Measurements from ENCODE around the gene ASPSCR1.

DNA sequence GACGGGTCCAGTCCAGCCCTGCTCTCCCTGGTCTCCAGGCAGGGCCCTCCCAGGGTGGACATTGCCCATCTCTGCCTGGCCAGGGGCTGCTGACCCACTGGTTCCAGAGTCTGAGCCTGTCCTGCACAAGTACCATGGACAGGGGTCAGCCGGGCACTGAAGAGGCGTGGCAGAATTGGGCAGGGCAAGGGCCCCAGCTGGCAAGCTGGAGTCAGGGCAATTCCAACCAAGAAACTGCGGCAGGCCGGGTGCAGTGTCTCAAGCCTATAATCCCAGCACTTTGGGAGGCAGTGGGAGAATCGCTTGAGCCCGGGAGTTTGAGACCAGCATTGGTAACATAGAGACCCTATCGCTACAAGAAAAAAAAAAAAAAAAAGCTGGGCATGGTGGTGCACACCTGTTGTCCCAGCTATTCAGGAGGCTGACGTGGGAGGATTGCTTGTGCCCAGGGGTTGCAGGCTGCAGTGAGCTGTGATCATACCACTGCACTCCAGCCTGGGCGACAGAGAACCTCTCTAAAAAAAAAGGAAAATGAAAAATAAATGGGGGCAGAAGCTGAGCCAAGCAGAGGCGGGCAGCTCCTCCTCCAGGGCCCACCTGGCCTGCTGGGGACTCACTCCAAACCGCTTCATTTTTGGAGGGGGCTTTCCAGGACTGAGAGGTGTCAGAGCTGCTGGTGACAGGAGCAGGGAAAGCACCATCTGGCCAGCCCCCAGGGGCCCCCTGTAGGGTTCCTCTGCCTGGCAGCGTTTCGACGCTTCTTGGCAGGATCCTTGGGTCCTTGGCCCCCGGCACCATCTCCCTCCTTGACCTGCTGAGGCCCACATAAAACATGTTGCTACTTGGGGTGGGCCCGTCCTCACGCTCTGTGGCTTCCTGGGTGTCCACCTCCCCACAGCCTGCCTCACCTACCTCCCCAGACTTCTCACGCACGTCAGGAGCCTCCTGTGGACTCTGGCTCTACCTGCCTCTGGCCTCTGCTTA is 47.0 kb upstream of the ASPSCR1 start:
- TF ChIP-seq, protein P1, sequence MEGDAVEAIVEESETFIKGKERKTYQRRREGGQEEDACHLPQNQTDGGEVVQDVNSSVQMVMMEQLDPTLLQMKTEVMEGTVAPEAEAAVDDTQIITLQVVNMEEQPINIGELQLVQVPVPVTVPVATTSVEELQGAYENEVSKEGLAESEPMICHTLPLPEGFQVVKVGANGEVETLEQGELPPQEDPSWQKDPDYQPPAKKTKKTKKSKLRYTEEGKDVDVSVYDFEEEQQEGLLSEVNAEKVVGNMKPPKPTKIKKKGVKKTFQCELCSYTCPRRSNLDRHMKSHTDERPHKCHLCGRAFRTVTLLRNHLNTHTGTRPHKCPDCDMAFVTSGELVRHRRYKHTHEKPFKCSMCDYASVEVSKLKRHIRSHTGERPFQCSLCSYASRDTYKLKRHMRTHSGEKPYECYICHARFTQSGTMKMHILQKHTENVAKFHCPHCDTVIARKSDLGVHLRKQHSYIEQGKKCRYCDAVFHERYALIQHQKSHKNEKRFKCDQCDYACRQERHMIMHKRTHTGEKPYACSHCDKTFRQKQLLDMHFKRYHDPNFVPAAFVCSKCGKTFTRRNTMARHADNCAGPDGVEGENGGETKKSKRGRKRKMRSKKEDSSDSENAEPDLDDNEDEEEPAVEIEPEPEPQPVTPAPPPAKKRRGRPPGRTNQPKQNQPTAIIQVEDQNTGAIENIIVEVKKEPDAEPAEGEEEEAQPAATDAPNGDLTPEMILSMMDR (IDR thresholded peaks at IDR 0.05), result no peak
- TF ChIP-seq POLR2A (IDR thresholded peaks at IDR 0.05), result no peak

All from transverse colon (tissue), 3 donors.